GM20000 (cell line): ENCODE measurements around the gene C14orf180.

Source experiments
- DNase-seq: peaks from one replicate; pipeline ENCODE4 v3.0.0; 2012; ENCODE audit warnings: low spot score
- TF ChIP-seq, protein P1 (sequence below): IDR thresholded peaks from 2 replicates; pipeline ENCODE4 v1.5.1; 2012; ENCODE audit warnings: mild to moderate bottlenecking, control low read depth; ENCODE audit errors: extremely low read depth, missing control alignments

The C14orf180 gene

DNA sequence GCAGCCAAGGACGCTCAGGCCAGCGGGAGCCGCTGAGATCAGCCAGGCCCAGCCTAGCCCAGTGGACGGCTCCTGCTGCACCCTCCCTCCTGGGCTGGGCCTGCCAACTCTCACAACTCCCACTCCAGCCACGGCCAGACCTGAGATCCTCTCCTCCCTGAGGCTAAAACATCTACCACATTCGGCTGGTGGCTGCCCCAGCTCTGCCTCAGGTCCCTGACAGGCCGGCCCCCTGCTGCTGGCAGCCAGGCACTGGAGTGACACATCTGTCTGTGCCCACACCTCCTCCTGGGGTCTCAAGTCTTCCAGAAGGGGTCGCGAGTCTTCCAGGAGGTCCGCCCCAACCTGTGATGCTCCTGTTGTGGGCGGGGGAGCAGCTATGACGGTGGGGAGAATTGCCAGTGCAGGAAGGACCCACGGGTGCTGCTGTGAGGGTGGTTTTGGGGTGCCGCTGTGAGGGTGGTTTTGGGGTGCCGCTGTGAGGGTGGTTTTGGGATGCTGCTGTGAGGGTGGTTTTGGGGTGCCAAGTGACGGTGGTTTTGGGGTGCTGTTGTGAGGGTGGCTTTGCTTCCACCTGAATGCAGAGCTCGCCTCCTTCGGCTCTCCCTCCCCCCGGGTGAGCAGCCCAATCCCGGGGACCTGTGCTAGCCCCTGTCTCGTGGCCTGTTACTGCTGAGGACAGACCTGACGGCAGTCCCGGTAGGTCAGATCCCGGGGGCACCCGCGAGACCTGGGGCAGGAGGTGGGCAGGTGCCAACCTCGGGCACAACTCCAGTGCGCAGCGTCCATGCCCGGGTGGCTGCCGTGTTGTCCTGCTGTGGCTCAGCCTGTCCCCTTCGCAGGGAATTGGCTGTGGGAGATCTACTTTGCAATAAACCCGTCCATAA is 27.5 kb upstream of the C14orf180 start:
- DNase-seq: no peak
- TF ChIP-seq, protein P1, sequence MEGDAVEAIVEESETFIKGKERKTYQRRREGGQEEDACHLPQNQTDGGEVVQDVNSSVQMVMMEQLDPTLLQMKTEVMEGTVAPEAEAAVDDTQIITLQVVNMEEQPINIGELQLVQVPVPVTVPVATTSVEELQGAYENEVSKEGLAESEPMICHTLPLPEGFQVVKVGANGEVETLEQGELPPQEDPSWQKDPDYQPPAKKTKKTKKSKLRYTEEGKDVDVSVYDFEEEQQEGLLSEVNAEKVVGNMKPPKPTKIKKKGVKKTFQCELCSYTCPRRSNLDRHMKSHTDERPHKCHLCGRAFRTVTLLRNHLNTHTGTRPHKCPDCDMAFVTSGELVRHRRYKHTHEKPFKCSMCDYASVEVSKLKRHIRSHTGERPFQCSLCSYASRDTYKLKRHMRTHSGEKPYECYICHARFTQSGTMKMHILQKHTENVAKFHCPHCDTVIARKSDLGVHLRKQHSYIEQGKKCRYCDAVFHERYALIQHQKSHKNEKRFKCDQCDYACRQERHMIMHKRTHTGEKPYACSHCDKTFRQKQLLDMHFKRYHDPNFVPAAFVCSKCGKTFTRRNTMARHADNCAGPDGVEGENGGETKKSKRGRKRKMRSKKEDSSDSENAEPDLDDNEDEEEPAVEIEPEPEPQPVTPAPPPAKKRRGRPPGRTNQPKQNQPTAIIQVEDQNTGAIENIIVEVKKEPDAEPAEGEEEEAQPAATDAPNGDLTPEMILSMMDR: no peak

DNA sequence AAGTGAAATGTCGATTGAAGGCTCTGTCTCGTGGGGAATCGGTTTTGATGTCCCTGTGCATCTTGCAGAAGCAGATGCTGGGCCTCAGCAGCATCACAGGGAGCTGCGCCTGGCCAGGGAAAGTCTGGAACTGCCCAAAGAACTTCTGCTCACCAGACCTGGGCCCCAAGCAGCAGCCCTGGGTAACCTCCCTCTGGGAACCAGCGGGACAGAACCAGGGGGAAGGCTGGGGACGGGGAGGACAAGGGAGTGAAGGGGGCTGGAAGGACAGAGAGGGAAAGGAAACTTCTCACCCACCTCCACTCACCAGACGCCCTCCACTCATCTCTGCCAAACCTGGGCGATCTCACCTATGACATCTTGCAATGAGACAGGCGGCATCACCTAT is 26.8 kb upstream of the C14orf180 start:
- TF ChIP-seq, protein P1: no peak
- no peak for DNase-seq

DNA sequence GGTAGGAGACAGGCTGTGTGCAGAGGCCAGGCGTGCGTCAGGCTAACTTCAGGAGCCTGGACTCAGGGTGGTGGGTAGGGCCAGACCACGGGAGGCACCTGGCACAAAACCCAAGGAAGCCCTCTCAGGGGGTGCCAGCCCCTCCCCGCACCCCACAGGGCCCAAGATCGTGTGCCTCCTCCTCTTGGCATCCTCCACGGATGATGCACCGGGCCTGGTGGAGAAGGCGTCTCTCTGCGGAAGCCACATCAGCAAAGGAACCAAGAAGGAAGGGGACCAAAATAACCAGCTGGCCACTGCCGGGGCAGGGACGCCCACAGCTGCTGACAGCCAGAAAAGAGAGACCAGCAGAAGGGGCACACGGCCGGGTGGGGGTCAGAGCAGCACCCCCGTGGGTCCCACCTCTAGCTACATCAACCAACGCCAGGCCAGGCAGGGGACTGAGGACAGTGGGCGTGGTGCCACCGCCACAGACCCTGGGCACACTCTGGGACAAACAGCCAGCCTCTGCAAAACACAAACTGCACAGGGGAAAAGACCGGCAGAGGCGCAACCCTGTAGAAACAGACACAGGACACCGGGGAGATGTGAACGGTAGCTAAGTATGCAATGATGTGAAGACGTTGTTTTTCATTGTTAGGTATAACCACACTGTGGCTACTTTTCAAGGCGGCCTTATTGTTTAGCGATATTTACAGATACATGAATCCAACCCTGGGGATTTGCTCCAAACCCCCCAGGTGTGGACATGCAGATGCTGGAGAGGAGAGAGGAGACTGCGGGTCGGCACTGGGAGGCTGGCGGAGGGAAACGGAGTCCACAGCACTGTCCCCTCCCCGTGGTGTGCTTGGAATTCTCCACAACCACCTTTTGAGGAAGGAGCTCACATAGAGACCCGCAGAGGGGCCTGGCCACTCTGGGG is 26.1 kb upstream of the C14orf180 start:
- TF ChIP-seq, protein P1: no peak
- DNase-seq: no peak

DNA sequence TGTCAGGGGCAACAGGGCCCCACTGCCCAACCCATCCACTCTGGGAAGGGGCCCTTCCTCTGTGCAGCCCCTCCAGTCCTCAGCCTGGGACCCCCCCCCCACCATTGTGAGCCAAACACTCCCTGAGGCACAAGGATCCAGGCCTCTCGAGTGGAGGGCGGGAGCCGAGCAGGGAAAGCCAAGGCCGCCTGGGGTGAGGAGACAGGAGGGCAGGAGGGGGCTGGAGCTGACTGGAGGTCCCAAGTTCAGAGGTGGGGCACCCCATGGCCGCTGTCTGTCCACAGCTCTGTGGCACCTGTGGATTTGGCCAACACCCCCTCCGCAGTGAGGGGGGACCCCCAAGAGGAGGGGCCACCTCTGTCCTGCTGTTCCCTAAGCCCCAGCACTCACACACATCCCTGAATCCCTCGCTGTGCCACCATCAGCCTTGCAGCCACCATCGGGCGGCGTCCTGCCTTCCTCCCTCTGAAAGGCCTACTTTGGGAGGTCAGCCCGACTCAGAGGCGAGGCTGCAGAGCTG is 25.4 kb upstream of the C14orf180 start:
- TF ChIP-seq, protein P1: no peak
- no peak for DNase-seq

DNA sequence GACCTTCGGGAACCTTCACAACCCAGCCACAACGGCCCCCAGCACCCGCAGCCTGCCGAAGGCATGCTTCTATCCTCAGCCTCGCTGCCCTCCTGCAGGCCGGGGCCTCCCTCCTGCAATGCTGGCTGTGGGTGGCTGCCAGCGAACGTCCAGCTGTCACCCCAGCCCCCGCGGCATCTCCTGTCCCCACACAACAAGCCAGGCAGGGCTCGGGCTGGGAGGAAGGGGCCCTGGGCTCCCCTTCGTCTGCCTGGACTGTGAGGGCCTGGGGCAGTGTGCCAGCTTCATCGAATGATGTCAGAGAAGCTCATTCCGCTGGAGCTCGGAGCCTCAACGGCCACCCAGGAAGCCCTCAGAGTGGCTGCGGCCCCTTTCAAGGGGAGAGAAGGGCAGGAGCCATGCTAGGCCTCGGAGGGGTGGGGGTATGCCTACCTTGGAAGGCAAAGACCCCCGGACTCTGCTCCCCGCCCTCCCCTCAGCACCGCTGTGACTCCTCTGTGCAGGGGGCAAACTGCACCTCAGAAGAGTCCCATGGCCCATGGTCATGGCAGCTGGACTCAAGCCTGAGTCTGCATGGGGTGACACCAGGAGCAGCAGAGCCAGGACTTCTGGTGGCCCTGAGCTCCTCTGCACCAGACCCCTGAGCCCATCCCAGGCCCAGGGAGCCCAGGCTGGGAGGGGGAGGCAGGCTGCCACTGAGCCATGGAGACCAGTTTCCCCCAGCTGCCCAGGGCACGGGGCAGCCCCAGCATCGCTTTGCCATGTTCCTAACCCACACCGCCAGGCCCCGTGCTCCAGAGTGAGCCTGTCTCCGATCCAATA is 24.7 kb upstream of the C14orf180 start:
- DNase-seq: no peak
- TF ChIP-seq, protein P1: no peak

DNA sequence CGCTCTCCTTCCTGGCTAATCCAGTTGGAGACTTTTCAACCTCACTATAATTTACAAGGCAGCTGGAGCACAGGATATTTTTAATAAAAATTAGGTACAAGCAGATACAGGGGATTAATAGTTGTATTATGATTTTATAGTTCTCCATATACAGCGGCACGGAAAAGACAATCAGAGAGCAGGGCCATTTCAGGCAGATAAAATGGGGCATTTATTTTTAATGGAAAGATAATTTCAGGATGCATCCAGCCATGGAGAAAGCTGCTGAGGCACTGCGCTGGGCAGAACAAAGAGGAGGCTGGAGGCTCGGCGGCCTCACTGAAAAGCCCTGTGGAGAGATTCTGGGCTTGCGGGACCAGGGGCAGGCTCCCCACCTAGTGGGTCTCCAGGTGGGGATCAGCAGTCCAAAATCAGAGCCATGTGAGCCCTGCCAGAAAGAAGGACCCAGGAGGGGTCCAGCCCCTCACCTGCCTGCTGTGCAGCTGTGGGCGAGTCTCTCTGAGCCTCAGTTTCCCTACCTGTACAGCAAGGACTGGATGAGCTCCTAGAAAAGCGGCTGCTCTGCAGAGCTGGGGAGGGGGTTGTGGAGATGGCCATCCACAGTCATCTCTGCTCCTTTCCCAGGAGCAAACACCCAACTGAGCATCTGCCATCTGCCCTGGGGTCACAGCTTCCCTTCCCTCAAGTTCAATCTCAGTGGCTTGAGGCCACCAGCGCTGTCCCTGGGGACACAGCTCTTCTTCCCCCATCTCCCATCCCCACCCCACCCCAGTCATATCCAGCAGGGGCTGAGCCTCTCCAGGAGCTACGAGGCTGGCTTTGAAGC is 23.9 kb upstream of the C14orf180 start:
- TF ChIP-seq, protein P1: no peak
- DNase-seq: no peak
